Fibroblast of skin of left biceps (primary cell): ENCODE measurements around the gene FERD3L.

Experiments
- DNase-seq, 2 experiments: peaks; one replicate each; pipeline ENCODE4 v3.0.0-alpha.2; 2013; ENCODE audit warnings: low read depth in 2 of 2

Gene FERD3L

DNA sequence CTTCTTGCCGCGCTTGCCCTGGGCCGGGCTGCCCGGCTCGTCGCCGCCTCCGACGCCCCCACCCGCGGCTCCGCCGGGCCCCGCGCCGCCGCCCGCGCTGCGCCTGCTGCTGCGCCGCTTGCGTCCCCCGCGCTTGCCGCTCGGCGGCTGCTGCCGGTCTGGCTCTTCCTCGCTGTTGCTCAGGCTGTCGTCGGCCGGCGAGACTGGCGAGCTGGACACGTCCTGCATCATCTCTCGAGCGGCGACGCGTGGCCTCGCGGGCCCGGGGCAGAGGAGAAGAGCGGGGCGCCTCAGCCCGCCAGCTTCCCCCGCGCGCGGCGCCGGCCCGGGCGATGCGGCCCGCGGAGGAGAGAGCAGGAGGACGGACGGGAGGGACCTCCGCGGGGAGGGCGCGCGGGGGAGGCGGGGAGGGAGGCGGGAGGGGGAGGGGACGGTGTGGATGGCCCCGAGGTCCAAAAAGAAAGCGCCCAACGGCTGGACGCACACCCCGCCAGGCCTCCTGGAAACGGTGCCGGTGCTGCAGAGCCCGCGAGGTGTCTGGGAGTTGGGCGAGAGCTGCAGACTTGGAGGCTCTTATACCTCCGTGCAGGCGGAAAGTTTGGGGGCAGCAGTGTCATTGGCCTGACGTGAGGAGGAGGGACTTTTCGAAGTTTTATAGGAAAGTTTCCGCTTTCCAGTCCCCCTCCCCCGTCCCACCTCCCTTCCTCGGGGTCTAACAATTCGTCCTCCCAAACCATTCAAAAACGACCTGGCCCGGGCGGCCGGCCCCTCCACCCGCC is 27.9 kb downstream of the FERD3L start, which contains the start of gene TWIST1:
Gene TWIST1 (minus strand): TSS at position 546 of the 779 bp plus-strand sequence. CDS start 315 bp downstream, at position 231.
- peak; percentile 98 to 99 for DNase-seq

DNA sequence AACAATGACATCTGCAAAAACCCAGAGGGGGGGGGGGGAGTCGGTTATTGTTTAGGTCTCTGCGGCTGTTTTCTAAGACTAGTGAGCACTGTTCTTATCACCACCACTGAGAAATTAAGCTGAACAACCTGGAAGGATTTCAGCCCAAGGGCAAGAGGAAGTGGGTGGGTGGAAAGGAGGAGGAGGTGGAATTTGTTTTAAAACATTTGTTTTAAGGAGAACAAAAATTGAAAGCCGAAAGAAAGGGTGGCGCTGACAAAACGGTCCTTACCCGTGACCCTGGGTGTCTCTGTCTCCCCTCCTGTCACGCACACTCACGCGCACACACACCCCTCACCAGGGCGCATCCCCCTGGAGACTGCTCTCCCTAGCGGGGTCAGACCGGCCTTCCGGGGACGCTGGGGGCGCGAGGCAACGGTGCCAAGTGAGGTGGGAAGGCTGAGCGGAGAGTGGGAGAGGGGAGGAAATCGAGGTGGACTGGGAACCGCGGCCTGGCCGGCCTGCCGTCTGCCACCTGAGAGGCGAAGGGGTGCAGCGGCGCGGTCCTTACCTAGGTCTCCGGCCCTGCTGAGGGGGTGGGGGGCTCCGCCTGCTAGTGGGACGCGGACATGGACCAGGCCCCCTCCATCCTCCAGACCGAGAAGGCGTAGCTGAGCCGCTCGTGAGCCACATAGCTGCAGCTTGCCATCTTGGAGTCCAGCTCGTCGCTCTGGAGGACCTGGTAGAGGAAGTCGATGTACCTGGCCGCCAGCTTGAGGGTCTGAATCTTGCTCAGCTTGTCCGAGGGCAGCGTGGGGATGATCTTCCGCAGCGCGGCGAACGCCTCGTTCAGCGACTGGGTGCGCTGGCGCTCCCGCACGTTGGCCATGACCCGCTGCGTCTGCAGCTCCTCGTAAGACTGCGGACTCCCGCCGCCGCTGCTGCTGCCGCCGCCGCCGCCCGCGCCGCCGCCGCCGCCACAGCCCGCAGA is 28.8 kb downstream of the FERD3L start:
- no peak for DNase-seq

DNA sequence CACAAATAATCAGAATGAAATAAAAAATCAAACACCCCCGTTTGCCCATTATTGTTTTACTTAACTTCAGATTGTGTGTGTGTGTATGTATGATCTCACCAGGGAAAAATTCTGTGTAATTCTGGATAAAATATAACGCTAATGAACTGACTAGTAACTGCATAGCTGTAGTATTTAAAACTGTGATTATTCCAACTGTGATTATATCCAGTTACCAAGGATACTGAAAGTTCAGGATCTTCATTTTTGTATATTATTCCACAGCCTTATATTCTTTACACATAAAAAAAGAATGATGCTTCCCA is 30.7 kb downstream of the FERD3L start:
- DNase-seq = no peak

DNA sequence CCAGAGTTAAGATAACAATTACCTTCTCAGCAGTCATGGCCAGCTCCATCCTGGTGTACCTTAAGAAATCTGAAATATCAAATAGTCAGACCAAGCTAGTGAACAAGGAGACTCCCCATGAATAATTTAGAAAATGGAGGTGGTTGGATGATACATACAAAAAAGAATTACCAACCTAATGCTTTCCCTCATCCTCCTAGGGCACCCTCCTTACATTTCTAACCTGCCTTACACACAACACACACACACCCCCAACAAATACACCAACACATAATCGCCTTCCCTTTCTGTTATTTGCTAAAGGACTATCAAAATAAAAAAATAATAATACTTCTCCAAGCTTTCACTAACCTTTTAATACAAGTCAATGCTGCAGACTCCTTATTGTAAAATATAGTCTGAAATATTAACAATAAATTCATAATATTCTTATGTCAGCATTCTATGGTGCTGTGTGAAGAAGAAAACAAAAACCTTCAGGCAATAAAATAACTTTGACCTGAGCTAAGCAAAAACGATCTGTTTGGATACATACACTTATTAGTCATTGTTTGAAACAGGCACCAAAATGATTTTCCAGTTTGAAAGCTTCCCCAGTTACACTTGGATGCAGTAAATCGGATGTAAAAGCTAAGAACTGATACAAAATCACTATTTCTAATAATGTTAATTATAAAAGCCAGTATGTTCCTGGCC is 31.2 kb downstream of the FERD3L start:
- no peak for DNase-seq

DNA sequence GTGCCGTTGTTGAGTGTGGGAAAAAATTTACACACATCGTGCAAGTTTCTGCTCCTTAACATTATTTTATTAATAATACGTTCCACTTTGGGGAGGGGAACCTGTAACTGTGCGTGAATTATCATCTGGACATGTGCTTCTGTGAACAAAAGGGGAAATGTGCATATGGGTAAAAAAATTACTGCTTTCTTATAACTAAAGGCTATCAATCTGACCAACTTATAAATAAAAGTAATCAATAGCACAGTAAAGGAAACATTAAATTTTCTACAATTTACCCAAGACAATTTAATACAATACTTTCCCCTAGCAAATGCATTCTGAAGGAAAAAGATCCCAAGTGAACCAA is 32.2 kb downstream of the FERD3L start:
- no peak for DNase-seq

DNA sequence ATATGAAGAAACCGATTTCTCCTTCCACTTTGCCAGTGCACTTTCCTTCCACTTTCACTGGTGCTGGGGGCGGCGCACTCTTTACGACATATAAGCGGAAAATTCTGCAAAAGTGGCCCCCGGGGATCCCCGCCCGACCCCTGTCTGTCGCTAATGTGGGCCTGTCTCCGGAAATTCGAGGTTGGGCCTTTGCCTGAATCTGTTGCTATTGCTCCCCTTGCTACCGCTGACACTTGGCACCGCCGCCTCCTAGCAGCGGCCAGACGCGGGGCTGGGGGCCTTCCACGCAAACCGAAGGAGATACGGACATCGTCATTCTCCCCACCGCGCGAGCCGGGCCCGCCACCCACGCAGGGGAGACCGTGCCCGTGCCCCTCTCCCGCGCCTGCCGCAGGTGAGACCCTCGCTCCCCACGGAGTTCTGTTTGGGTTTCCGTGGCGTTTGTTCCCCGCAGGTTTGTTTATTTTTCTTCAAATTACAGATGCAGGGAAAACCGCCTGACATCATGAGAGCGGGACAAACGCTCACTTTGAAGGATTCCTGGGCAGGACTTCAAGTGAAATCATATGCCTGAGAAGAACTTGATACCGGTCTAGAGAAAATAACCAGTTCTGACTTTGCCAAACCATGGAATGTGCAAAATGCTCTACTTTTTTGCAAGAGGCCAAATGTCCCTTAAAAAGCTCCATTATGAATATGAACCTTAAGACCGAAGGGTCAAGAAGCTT is 32.8 kb downstream of the FERD3L start:
- no peak for DNase-seq

DNA sequence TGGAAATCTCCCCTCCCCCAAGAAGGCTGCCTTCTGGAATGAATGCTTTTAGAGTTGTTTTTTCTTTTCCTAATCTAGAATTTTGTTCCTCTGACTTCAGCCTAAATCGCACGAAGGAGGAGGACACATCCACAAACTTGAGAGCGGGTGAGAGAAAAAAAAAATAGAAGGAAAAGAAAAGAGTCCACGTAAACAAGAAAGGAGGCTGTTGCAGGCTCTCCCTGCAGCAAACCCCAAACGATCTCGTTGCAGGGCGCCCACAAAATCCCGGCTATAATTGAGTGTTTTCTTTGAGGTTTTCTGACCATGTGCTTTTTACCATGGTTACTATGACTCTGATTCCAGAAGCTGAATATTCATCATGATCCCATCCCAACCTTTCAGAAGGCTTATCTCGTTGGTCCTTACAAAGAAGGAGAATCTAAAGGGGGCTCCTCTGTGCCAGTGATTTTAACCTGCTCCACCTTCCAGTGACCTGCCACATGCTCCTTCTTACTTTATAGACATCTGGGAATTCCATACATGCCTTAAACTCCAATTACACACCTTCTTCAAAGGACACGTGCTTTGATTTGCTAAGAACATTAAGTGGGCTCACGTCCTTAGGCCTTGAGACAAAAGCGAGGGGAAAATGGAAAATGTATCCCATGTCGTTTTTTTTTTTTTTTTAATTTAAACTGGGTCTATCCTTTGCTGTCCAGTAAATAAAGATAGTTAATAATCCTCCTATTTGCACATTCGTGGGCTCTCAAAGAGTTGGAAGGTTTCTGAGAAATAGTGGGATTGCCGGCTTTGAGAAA is 33.5 kb downstream of the FERD3L start:
- no peak for DNase-seq

DNA sequence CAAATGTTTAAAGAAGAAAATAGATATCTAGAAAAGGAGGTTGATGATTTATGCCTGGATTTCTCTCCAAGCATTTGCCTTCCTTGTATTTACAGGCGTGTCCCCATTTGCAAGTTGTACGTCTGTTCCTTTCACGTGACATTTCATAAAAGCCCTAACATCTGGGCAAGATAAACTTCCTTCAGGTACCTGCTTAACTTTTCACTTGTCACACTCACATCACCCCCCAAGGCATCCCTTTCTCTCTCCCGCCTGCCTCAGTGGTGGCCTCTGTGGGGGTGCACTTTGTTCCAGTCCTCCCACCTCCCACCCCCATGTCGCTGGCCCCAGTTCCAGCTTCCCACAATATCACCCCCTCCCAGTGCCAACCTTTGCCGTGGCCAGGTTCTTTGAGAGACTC is 34.4 kb downstream of the FERD3L start:
- DNase-seq = no peak

DNA sequence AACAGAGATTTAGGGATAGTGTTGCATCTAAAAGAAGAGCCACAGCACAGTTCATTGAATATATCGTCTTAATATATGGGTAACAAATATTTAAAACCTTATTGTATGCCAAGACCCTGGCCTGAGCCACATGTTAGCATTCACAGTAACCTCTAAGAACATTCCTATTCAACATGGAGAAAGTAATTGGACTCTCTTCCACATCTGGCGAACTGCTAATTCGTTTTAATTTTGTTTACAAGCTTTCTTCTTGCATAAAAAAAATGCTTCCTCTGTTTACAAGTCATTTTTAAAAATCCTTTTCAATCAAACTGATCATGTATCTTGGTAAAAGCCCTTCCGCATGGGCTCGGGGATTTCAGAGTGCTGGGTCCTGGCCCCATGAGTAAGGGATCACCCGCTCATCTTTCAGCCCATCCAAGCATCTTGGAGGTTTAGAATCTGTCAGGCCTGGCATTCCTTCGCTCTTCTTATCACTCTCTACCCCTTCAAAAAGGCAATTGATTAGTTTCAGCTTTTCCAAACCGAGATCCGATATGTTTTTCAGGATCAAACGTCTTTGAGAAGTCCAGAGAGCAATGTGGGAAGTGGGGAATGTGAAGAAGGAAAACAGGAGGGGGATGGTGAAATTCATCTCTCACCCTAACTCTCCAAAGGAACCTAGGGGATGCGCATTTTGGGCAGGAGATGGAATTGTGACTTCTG is 35.0 kb downstream of the FERD3L start:
- no peak for DNase-seq

DNA sequence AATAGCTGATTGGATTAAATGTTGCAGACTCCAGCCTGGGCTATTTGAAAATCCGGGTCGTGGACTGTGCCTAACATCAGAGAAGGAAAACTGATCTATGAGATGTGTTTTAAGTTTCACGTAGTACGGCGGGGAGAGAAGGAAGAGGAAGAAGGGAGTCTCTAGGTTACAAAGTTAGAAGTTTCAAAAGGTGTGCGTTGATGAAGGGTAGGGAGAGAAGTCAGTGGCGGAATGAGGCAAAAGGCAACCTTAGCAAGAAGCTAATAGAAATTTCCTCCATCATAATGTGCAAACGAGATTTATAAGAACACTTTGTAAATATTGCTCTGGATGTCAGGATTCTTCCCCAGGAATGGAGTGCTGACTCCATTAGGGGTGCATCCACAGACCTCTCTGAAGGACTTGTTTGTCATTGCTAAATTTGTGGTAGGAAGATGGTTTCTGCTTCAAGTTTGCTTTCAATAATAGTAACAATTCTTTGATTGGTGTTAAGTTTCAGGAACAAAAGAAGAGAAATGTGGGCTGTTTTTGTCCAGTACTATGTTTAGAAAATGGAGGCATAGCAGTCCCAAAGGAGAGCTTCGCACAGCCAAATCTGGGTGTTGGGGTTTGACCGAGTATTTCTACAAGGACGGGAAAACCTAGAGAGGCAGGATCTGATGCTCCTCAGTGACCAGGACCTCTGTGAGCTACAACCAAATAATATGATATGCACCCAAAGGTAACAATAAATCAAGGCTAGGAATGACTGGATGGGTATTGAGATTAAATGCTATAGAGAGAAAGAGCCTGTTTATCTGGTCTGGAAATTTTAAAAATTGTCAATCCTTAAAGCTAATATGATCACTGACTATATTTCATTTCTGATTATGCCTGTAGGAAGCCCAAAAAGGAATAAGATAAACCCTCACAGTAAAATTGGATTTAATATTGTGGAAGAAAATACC is 35.9 kb downstream of the FERD3L start:
- no peak for DNase-seq

DNA sequence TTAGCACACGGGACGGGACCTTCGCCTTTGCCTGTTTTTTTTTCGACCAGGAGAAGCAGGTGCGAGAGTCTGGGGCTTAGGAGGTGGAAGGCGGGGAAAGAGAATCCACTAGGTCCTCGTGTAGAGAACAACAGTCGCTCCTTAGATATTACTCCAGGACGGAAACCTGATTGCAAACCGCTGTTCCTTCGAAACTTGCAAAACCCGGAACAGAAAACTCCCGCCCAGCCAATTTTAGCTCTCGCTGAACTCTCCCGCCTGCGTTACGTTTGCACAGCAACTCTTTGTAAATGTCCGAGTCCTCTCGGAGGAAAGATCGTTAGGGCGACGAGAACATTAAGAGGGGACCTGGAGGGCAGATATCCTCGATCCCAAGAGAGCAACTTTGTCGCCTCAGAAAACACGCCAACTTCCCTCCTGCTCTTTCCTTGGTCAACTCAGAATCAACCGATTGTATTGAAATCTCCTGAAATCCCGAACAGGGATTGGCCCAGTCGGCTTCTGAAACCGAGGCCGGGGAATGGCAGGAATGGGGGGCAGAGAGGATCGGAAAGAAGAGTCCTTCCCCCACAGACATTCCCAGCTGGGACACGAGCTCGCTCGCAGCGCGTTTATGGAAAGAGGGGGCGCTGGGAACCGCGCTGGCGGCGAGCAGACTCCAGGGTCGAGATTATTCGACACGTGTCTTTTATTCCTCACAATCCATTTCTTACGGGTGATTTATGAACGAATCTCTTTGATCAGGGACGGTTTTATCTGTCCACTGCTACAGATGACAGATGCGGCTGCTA is 37.7 kb downstream of the FERD3L start:
- DNase-seq = peak; percentile 64 to 75

DNA sequence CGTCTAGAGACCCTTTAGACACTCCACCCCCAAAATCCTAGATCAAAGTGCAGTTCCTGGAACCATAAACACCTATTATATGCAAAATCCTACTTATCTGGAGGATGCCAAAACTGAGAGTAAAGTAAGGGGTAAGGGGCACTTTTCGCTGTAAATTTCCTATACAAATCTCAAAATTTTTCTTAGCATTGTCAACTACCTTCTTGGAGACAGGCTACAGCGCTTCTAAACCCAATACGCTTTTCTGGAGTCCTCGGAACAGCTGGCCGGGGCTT is 38.2 kb downstream of the FERD3L start:
- no peak for DNase-seq

DNA sequence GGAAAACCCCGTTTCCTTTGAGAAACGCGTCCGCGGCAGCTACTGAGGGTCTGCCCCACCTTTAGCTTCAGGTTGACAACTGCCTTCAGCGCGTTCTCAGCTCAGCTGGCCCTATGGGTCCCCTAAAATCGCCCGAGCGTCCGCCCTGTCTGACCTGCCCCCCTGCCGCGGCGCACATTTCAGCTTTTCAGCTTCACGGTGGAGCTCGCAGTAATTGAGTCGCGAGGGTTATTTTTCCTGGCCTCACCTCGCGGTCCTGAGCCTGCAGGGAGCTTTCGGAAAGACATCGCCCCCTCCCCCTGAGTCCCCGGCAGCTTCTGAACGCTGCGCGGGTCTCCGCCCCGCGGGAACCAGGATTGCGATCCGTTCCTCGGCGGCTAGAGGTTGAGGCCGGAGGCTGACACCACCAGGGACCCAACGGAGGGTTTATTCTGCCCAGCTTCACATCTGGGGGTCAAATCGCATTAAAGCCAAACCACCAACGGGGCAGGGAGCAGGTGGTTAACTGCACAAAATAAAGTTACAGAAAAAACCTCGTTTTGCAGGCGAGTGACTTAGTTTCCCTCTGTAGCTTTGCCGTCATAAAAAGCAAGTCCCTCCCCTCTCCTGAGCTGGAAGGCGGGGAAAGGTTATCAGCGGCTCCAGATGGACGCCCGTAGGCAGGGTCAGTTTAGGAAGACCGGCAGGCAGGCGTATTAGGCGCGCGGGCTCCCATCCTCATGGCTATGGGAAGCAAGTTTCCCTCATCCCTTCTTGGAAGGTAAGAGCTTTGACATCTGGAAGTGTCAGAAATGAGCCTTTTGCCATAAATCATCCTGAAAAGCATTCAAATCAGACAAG is 38.8 kb downstream of the FERD3L start:
- no peak for DNase-seq

DNA sequence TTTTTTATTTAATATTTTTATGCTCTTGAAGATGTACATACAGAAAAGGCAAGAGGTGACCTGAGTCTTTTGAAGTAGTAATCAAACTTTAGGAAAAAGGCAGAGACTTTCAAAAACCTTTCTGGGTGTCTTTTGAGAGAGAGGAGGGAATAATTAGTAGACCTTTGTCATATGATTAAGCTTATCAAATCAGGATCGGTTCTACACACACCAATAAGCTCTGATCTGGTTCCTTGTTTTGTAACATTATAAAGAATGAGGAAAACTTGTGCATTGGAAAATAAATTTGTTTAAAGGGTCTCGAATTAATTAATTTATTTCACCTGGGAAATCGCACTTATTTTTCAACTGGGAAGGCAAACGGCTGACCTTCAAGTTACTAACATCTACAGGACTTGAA is 39.7 kb downstream of the FERD3L start:
- no peak for DNase-seq

DNA sequence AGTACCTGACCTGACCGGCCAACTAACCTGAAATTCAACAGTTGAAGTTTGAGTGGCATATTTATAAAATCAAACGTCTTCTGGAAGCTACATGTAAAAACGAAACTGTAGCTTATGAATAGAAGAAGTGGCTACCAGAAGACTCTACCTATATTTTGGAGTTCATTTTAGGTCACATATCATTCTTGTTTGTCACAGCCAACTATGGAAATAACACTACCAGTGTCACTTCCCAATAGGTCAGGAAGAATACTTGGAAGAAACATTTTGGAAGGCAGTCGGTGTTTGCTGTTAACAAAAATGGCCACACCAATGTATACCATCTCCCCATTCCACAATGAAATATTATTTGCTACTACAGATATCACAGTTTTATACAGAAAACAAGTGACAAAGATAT is 40.4 kb downstream of the FERD3L start:
- DNase-seq = no peak

DNA sequence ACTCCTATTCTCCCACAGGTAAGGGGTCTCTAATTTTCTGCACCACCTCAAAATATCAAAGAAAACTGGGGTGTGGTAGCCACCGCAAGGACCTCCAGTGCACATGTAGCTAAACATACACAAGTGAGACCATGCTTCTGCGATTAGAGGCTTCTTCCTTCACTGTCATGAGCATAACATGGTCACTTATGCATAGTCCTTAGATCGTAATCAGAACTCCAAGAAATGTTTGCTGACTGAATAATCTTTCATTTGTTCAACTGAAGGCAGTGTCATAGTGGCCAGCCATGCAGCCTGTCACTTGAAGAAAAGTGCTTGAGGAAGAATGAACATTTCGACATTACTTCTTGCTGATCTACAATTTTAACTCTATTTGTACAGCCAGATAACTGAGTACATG is 42.3 kb downstream of the FERD3L start:
- no peak for DNase-seq

DNA sequence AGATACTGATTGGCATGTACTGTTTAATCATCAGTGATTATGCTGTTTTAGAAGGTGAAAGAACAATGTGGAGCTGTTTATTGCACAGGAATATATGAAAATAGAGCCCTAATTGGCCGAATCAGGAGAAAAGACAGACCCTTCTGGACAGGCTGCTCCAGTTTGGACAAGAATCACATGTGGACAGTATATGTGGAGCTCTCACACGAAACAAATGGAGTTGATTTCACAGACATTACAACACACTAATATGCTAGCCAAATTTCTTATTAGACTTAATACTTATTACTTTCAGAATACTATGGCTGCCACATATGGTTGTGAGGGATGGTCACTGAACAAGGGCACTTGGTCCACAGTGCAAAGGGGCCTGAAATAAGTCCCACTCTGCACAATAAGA is 43.3 kb downstream of the FERD3L start:
- DNase-seq = no peak

DNA sequence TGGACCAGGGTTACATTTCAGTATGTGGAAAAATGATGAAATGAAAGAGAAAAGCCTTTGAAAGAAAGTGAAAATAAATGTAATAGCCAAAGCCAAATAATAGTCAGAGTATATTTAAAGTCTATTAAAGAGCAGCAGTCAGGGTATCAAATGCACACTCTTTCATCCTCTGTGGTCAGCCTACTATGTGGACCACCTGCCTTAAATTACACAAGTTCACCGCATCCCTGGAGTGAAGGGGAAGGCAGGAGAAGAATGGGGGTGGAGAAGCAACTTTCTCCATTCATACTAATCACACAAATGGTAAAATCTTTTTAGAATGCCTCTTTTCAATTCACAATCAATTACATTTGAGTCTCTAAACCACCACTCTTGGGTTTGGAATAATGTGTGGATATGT is 43.7 kb downstream of the FERD3L start:
- DNase-seq = no peak
